ENCODE results near the gene CARNS1.

DNA sequence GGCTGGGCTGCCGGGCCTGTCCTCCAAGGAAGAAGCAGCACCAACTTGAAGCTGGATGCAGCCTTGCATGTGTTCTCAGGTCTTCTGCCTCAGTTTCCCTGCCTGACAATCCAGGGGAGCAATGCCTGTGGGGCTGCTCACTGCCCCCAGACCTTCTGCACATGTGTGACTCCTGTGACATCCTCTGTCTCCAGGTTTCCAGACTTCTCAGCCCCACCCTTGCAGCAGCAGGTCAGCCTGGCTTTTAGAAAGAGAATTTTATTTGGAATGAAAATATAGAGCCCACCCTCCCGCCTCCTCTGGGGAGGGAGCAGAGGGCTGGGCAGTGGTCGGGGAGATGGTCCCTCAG, 22.3 kb downstream of the CARNS1 start:
- TF ChIP-seq NFYB (IDR thresholded peaks at IDR 0.05; ENCODE audit: insufficient read depth, low read depth, low read length) (no peak), NFIC (IDR thresholded peaks at IDR 0.05; ENCODE audit: low read depth, low read length) (no peak), YY1 (IDR thresholded peaks at IDR 0.05; ENCODE audit: low read depth, low read length) (no peak), POLR2AphosphoS5 (IDR thresholded peaks at IDR 0.05; ENCODE audit: low read length) (peak; percentile 15; the same call in 1 of the 2 replicates), RFX5 (IDR thresholded peaks at IDR 0.05; ENCODE audit: low read depth, low read length) (peak; percentile 67; the same call in 1 of the 2 replicates), EP300 (IDR thresholded peaks at IDR 0.05; ENCODE audit: borderline replicate concordance in 1 of 2, control insufficient read depth in 1 of 2, low read depth in 2 of 2, low read length in 2 of 2) (no peak), ATF7 (IDR thresholded peaks at IDR 0.05; ENCODE audit: low read depth) (no peak), CREB1 (IDR thresholded peaks at IDR 0.05; ENCODE audit: low read depth) (no peak), MXI1 (IDR thresholded peaks at IDR 0.05; ENCODE audit: low read depth, low read length) (0 out of 2 replicates have a peak, but pooled peaks have one; percentile 11)
- TF ChIP-seq, protein P1, sequence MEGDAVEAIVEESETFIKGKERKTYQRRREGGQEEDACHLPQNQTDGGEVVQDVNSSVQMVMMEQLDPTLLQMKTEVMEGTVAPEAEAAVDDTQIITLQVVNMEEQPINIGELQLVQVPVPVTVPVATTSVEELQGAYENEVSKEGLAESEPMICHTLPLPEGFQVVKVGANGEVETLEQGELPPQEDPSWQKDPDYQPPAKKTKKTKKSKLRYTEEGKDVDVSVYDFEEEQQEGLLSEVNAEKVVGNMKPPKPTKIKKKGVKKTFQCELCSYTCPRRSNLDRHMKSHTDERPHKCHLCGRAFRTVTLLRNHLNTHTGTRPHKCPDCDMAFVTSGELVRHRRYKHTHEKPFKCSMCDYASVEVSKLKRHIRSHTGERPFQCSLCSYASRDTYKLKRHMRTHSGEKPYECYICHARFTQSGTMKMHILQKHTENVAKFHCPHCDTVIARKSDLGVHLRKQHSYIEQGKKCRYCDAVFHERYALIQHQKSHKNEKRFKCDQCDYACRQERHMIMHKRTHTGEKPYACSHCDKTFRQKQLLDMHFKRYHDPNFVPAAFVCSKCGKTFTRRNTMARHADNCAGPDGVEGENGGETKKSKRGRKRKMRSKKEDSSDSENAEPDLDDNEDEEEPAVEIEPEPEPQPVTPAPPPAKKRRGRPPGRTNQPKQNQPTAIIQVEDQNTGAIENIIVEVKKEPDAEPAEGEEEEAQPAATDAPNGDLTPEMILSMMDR (IDR thresholded peaks at IDR 0.05 in 2 of 3, conservative IDR thresholded peaks at IDR 0.05 in 1 of 3; ENCODE audit: control insufficient read depth in 2 of 3, extremely low read depth in 1 of 3, insufficient read depth in 1 of 3, low read depth in 3 of 3, low read length in 3 of 3), result no peak
- TF ChIP-seq, protein P2, sequence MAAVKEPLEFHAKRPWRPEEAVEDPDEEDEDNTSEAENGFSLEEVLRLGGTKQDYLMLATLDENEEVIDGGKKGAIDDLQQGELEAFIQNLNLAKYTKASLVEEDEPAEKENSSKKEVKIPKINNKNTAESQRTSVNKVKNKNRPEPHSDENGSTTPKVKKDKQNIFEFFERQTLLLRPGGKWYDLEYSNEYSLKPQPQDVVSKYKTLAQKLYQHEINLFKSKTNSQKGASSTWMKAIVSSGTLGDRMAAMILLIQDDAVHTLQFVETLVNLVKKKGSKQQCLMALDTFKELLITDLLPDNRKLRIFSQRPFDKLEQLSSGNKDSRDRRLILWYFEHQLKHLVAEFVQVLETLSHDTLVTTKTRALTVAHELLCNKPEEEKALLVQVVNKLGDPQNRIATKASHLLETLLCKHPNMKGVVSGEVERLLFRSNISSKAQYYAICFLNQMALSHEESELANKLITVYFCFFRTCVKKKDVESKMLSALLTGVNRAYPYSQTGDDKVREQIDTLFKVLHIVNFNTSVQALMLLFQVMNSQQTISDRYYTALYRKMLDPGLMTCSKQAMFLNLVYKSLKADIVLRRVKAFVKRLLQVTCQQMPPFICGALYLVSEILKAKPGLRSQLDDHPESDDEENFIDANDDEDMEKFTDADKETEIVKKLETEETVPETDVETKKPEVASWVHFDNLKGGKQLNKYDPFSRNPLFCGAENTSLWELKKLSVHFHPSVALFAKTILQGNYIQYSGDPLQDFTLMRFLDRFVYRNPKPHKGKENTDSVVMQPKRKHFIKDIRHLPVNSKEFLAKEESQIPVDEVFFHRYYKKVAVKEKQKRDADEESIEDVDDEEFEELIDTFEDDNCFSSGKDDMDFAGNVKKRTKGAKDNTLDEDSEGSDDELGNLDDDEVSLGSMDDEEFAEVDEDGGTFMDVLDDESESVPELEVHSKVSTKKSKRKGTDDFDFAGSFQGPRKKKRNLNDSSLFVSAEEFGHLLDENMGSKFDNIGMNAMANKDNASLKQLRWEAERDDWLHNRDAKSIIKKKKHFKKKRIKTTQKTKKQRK (IDR thresholded peaks at IDR 0.05; ENCODE audit: low read depth, low read length), result no peak
